H1 (cell line): ENCODE results near the gene GPX5. TPM values are rescaled to one million over a fixed set of nuclear protein-coding genes. Genes with fewer than 3 reads are reported as not detected.

Source experiments
- CTCF ChIA-PET: fragments of 300-600 bp; sonication (Branson Sonifier 250); formaldehyde crosslinking; loops from one replicate; lab custom pipeline; 2021; ENCODE audit not compliant: partially characterized antibody; lab: Charles Lee
- POLR2A ChIA-PET: fragments of 300-600 bp; sonication (Branson Sonifier 250); formaldehyde crosslinking; loops from one replicate; lab custom pipeline; 2021; ENCODE audit warnings: inconsistent platforms; ENCODE audit not compliant: partially characterized antibody; lab: Charles Lee
- DNase-seq, 2 experiments: peaks; one replicate each; pipeline versions ENCODE4 v3.0.0 to v3.0.0-alpha.2; 2010 to 2022; ENCODE audit warnings: low spot score in 2 of 2, low read depth in 1 of 2, mixed read lengths in 1 of 2
- FAIRE-seq: peaks from 2 replicates; lab custom pipeline; 2011; peaks lifted over from hg19 to GRCh38; lab: Jason Lieb, UNC
- H2AFZ ChIP-seq: 2 replicates; pipeline ENCODE4 v1.8.1; 2012; ENCODE audit warnings: low read length, inconsistent platforms
- H2AK5ac ChIP-seq: 2 replicates; pipeline ENCODE4 v1.6.1; 2013; ENCODE audit warnings: low read depth, low read length
- H2BK120ac ChIP-seq: replicated peaks from 2 replicates; pipeline ENCODE3; 2013; ENCODE audit warnings: low read depth, low read length, inconsistent platforms
- H2BK12ac ChIP-seq: 2 replicates; pipeline ENCODE4 v1.6.1; 2013; ENCODE audit warnings: low read depth, low read length
- H2BK15ac ChIP-seq: 2 replicates; pipeline ENCODE4 v1.6.1; 2013; ENCODE audit warnings: low read length
- H2BK20ac ChIP-seq: 2 replicates; pipeline ENCODE4 v1.6.1; 2013; ENCODE audit warnings: low read length
- H2BK5ac ChIP-seq: 2 replicates; pipeline ENCODE4 v1.6.1; 2013; ENCODE audit warnings: low read depth, low read length
- H3K14ac ChIP-seq: 2 replicates; pipeline ENCODE4 v1.6.1; 2013; ENCODE audit warnings: inconsistent platforms; ENCODE audit not compliant: insufficient read length
- H3K18ac ChIP-seq: 2 replicates; pipeline ENCODE4 v1.6.1; 2013; ENCODE audit warnings: low read length; ENCODE audit errors: extremely low read depth
- H3K23ac ChIP-seq: 2 replicates; pipeline ENCODE4 v1.6.1; 2013; ENCODE audit warnings: inconsistent platforms; ENCODE audit not compliant: insufficient read length
- H3K23me2 ChIP-seq: 2 replicates; pipeline ENCODE4 v1.6.1; 2013; ENCODE audit warnings: low read depth, low read length
- H3K27ac ChIP-seq: 2 replicates; pipeline ENCODE4 v1.6.1; 2011; ENCODE audit warnings: low read depth, low read length, inconsistent platforms
- H3K27me3 ChIP-seq, 4 experiments: replicated peaks in 1 of 4; 1 replicate in 1 of 4; 2 replicates in 3 of 4; pipeline versions ENCODE4 v1.6.1 to v1.8.1; 2011 to 2013; ENCODE audit warnings: low read length in 3 of 4, mild to moderate bottlenecking in 3 of 4, inconsistent platforms in 2 of 4, mixed read lengths in 2 of 4, moderate library complexity in 1 of 4; ENCODE audit not compliant: control insufficient read depth in 3 of 4, insufficient read depth in 3 of 4; ENCODE audit errors: extremely low read depth in 1 of 4
- H3K36me3 ChIP-seq, 4 experiments: 2 replicates each; pipeline versions ENCODE4 v1.6.1 to v1.8.1; 2011 to 2013; ENCODE audit warnings: mild to moderate bottlenecking in 4 of 4, low read length in 3 of 4, moderate library complexity in 2 of 4, control low read depth in 1 of 4, inconsistent platforms in 1 of 4; ENCODE audit not compliant: insufficient read depth in 4 of 4, control insufficient read depth in 2 of 4
- H3K4ac ChIP-seq: replicated peaks from 2 replicates; pipeline ENCODE3; 2013; ENCODE audit warnings: low read length, low read depth, mixed read lengths, inconsistent platforms; ENCODE audit not compliant: insufficient read length
- H3K4me1 ChIP-seq, 4 experiments: replicated peaks in 1 of 4; 1 replicate in 1 of 4; 2 replicates in 3 of 4; pipeline versions ENCODE4 v1.6.1 to v1.8.1; 2011 to 2013; ENCODE audit warnings: low read length in 3 of 4, inconsistent platforms in 2 of 4, mixed read lengths in 1 of 4; ENCODE audit not compliant: insufficient read depth in 4 of 4, control insufficient read depth in 3 of 4
- H3K4me2 ChIP-seq, 2 experiments: 2 replicates each; pipeline versions ENCODE4 v1.6.1 to v1.8.1; 2011 to 2013; ENCODE audit warnings: low read depth in 2 of 2, low read length in 2 of 2, control low read depth in 1 of 2, inconsistent platforms in 1 of 2, mild to moderate bottlenecking in 1 of 2; ENCODE audit not compliant: insufficient read depth in 1 of 2
- H3K4me3 ChIP-seq, 4 experiments: fragments of 200-600, 300-600 bp in 1 of 4; sonication (generic), shearing (Covaris generic), sonication (Bioruptor Twin) in 1 of 4; 2 replicates each; pipeline versions ENCODE4 v1.5.1 to v1.8.1; 2011 to 2016; ENCODE audit warnings: low read length in 4 of 4, low read depth in 3 of 4, control low read depth in 2 of 4, inconsistent platforms in 2 of 4, mild to moderate bottlenecking in 2 of 4, mixed read lengths in 1 of 4, moderate library complexity in 1 of 4; ENCODE audit not compliant: insufficient read depth in 2 of 4; ENCODE audit errors: extremely low read depth in 1 of 4
- H3K56ac ChIP-seq: replicated peaks from 2 replicates; pipeline ENCODE3; 2013; ENCODE audit warnings: low read depth, mild to moderate bottlenecking, mixed read lengths, low read length, inconsistent platforms; ENCODE audit not compliant: insufficient read length
- H3K79me1 ChIP-seq: 2 replicates; pipeline ENCODE4 v1.6.1; 2013; ENCODE audit warnings: low read depth, low read length, control low read depth
- H3K79me2 ChIP-seq, 2 experiments: 2 replicates each; pipeline versions ENCODE4 v1.6.1 to v1.8.1; 2012 to 2013; ENCODE audit warnings: low read length in 2 of 2, mild to moderate bottlenecking in 2 of 2, inconsistent platforms in 1 of 2; ENCODE audit not compliant: insufficient read depth in 2 of 2, control insufficient read depth in 1 of 2
- H3K9ac ChIP-seq, 4 experiments: replicated peaks in 1 of 4; 1 replicate in 1 of 4; 2 replicates in 3 of 4; pipeline versions ENCODE4 v1.6.1 to v1.8.1; 2011 to 2013; ENCODE audit warnings: low read depth in 3 of 4, low read length in 3 of 4, control low read depth in 2 of 4, mild to moderate bottlenecking in 2 of 4, moderate library complexity in 2 of 4, inconsistent platforms in 1 of 4; ENCODE audit errors: extremely low read depth in 1 of 4
- H3K9me3 ChIP-seq, 2 experiments: 2 replicates each; pipeline versions ENCODE4 v1.6.1 to v1.8.1; 2012 to 2013; ENCODE audit warnings: mild to moderate bottlenecking in 2 of 2, moderate library complexity in 2 of 2, control low read depth in 1 of 2, inconsistent platforms in 1 of 2, low read depth in 1 of 2, low read length in 1 of 2, mixed read lengths in 1 of 2; ENCODE audit not compliant: insufficient read depth in 2 of 2
- H4K20me1 ChIP-seq, 2 experiments: replicated peaks in 1 of 2; 2 replicates each; pipeline versions ENCODE3 to v1.8.1; 2011 to 2013; ENCODE audit warnings: inconsistent platforms in 2 of 2, low read length in 2 of 2, mild to moderate bottlenecking in 1 of 2; ENCODE audit not compliant: insufficient read depth in 2 of 2, control insufficient read depth in 1 of 2
- H4K5ac ChIP-seq: 2 replicates; pipeline ENCODE4 v1.6.1; 2013; ENCODE audit warnings: low read length, low read depth, mixed read lengths, inconsistent platforms; ENCODE audit not compliant: insufficient read length
- H4K8ac ChIP-seq: 2 replicates; pipeline ENCODE4 v1.8.0; 2013; ENCODE audit warnings: mild to moderate bottlenecking, moderate library complexity, low read length, inconsistent platforms; ENCODE audit not compliant: insufficient read depth; ENCODE audit errors: extremely low read depth
- H4K91ac ChIP-seq: replicated peaks from 2 replicates; pipeline ENCODE3; 2013; ENCODE audit warnings: low read length, mixed read lengths, inconsistent platforms; ENCODE audit not compliant: insufficient read length
- CHD2 ChIP-seq: IDR thresholded peaks from 2 replicates; pipeline ENCODE4 v1.6.1; 2012; ENCODE audit warnings: low read length, improper control_type of control experiment
- RAD21 ChIP-seq, 2 experiments: IDR thresholded peaks in 1 of 2; conservative IDR thresholded peaks in 1 of 2; 2 replicates each; pipeline ENCODE4 v1.6.1; 2011; ENCODE audit warnings: low read depth in 2 of 2, low read length in 2 of 2, improper control_type of control experiment in 1 of 2, inconsistent platforms in 1 of 2, mild to moderate bottlenecking in 1 of 2, moderate library complexity in 1 of 2
- RFX5 ChIP-seq: IDR thresholded peaks from 2 replicates; pipeline ENCODE4 v1.6.1; 2011; ENCODE audit warnings: low read depth, low read length, improper control_type of control experiment, borderline replicate concordance
- TAF7 ChIP-seq: optimal IDR thresholded peaks from 2 replicates; pipeline ENCODE3; 2011; ENCODE audit warnings: low read depth, mild to moderate bottlenecking, inconsistent platforms, low read length, moderate library complexity, borderline replicate concordance
- YY1 ChIP-seq: IDR thresholded peaks from 2 replicates; pipeline ENCODE4 v1.6.1; 2011; ENCODE audit warnings: low read depth, mild to moderate bottlenecking, low read length
- WGBS, 2 experiments: shearing (Covaris generic) in 1 of 2; methylation state at CpG; one replicate each; pipeline versions ENCODE4 v1.1.6 to v1.1.7; 2013 to 2015; ENCODE audit warnings: low lambda C conversion rate in 2 of 2, mixed read lengths in 2 of 2, inconsistent platforms in 1 of 2, low coverage in 1 of 2, missing lambda C conversion rate in 1 of 2; ENCODE audit not compliant: insufficient replicate concordance in 2 of 2, insufficient coverage in 1 of 2, insufficient read length in 1 of 2; ENCODE audit errors: extremely low coverage in 1 of 2, missing lambda C conversion rate in 1 of 2; 5-methylcytosine and 5-hydroxymethylcytosine counted together
- polyA plus RNA-seq, 7 experiments: library from polyadenylated mRNA; depleted of rRNA in 3 of 7; stranded (reverse) in 5 of 7; unstranded in 2 of 7; fragments of >200 nt in 5 of 7; fragments of 200-250 nt in 2 of 7; gene quantifications; 1 replicate in 5 of 7; 2 replicates in 1 of 7; 4 replicates in 1 of 7; pipeline versions ENCODE4 v1.2.1 to v1.2.3, GENCODE V29; 2011 to 2013; ENCODE audit warnings: missing spikeins in 2 of 7, mixed read lengths in 2 of 7
- total RNA-seq: library from RNA; stranded (reverse); fragmentation: NEBNext Ultra II Directional; extraction: Animal tissue kit (Norgen Biotek cat#: 25700); gene quantifications from 2 replicates; pipeline ENCODE4 v1.2.1, GENCODE V29; 2021

GPX5 gene
- total and polyA plus RNA-seq, 2 of the 8 experiments (the other 6 are each of a cell fraction or from before 2014, with no cell fraction given), result 0.08 TPM; not detected in 1

- Histone ChIP-seq H3K4me2 (no peak overlapping the region), H2BK15ac (no peak overlapping the region), H3K9ac (no peak overlapping the region), H3K4ac (no peak overlapping the region), H3K56ac (no peak overlapping the region), H3K18ac (no peak overlapping the region), H4K91ac (no peak overlapping the region), H2BK5ac (no peak overlapping the region), H3K23me2 (peaks cover 4% of the 10 kb centered on the region; the same call in 1 of the 2 replicates), H3K79me2 (no peaks in the 10 kb centered on the region), H3K14ac (no peak overlapping the region), H2BK120ac (no peak overlapping the region), H3K4me1 (peaks cover 0 to 8% (median 3%) of the 10 kb centered on the region in 4 experiments; a peak in 5 of 7 replicates), H3K9me3 (no peaks in the 10 kb centered on the region), H3K27ac (no peak overlapping the region), H3K36me3 (no peaks in the 10 kb centered on the region), H2AFZ (no peak overlapping the region), H3K79me1 (no peaks in the 10 kb centered on the region), H3K27me3 (no peaks in the 10 kb centered on the region), H4K20me1 (no peaks in the 10 kb centered on the region), H4K5ac (no peak overlapping the region), H2AK5ac (no peak overlapping the region), H3K4me3 (no peak overlapping the region)
- ChIA-PET POLR2A (no interaction called here), CTCF (interaction anchor here (0.5 kb wide), 1 partner anchor 46 kb away, joined by 4 read pairs; no protein-coding TSS in a partner anchor)
- no peak for FAIRE-seq
- DNase-seq, result no peak
- TF ChIP-seq CHD2 (no peak), TAF7 (no peak), RAD21 (IDR thresholded peaks at IDR 0.05 in 1 of 2, conservative IDR thresholded peaks at IDR 0.05 in 1 of 2; ENCODE audit: low read depth in 2 of 2, low read length in 2 of 2) (no peak), RFX5 (no peak), YY1 (no peak)
- TF ChIP-seq, all 59 proteins: peak for 0
- WGBS, 2 experiments, result 88% methylated on average over 2 of the region's 2 CpGs; no CpG with 5 or more reads in 1 of the 2 experiments
- no peak overlapping the region for H2BK20ac ChIP-seq
- no peak overlapping the region for H3K23ac ChIP-seq
- no peak overlapping the region for H2BK12ac ChIP-seq
- H4K8ac ChIP-seq, result no peak overlapping the region
Measured at GRCh38 chr6:28534875-28535274, 9.2 kb downstream of the GPX5 start.
